IPS-11a (cell line): ENCODE data around the gene HOXA4.

Experiments used
- H3K4me3 ChIP-seq: one replicate; pipeline ENCODE4 v1.5.1; 2013; ENCODE audit warnings: low read depth, low read length, control low read depth

The HOXA4 gene

GRCh38 chr7:27117887-27118491 lies 12.6 kb downstream of the HOXA4 start:
- no peak overlapping the region for H3K4me3 ChIP-seq

- H3K4me3 ChIP-seq, result no peak overlapping the region
These were observed 13.3 kb downstream of the HOXA4 start for GRCh38 chr7:27116962-27117886.

GRCh38 chr7:27116031-27116961 lies 14.3 kb downstream of the HOXA4 start:
- no peak overlapping the region for H3K4me3 ChIP-seq

- no peak overlapping the region for H3K4me3 ChIP-seq
These were observed 15.1 kb downstream of the HOXA4 start for GRCh38 chr7:27115221-27116026.

- no peak overlapping the region for H3K4me3 ChIP-seq
These were observed 15.7 kb downstream of the HOXA4 start for GRCh38 chr7:27114881-27115220.

- H3K4me3 ChIP-seq, result no peak overlapping the region
These were observed 16.4 kb downstream of the HOXA4 start for GRCh38 chr7:27113991-27114769.

GRCh38 chr7:27112955-27113949 lies 17.3 kb downstream of the HOXA4 start:
- no peak overlapping the region for H3K4me3 ChIP-seq

GRCh38 chr7:27112361-27112760 lies 18.2 kb downstream of the HOXA4 start:
- no peak overlapping the region for H3K4me3 ChIP-seq

- no peak overlapping the region for H3K4me3 ChIP-seq
These were observed 18.7 kb downstream of the HOXA4 start for GRCh38 chr7:27111751-27112277.

- no peak overlapping the region for H3K4me3 ChIP-seq
These were observed 19.4 kb downstream of the HOXA4 start for GRCh38 chr7:27111042-27111750.

- H3K4me3 ChIP-seq, result peak overlapping the region; percentile 13
These were observed 20.1 kb downstream of the HOXA4 start for GRCh38 chr7:27110186-27111031.

- no peak overlapping the region for H3K4me3 ChIP-seq
These were observed 20.9 kb downstream of the HOXA4 start for GRCh38 chr7:27109466-27110185.

GRCh38 chr7:27108390-27109127 lies 22.0 kb downstream of the HOXA4 start:
- H3K4me3 ChIP-seq, result no peak overlapping the region

GRCh38 chr7:27107391-27108381 lies 22.9 kb downstream of the HOXA4 start:
- H3K4me3 ChIP-seq, result no peak overlapping the region
